Mammary epithelial cell (primary cell): ENCODE measurements around the gene SLC15A5.

ENCODE experiments used
- CTCF ChIP-seq, 2 donors: IDR thresholded peaks in 1 of 2; conservative IDR thresholded peaks in 1 of 2; 2 replicates each; pipeline ENCODE4 v1.5.1; 2011 to 2012; ENCODE audit warnings: inconsistent platforms in 2 of 2, low read length in 2 of 2, mild to moderate bottlenecking in 2 of 2, control low read depth in 1 of 2, low read depth in 1 of 2; ENCODE audit not compliant: insufficient read depth in 1 of 2; ENCODE audit errors: extremely low read depth in 1 of 2
- EZH2 ChIP-seq: IDR thresholded peaks from 2 replicates; pipeline ENCODE4 v1.6.1; 2012; ENCODE audit warnings: low read length, inconsistent platforms, borderline replicate concordance

- no peak for TF ChIP-seq CTCF (conservative IDR thresholded peaks at IDR 0.05 in 1 of 2, IDR thresholded peaks at IDR 0.05 in 1 of 2; ENCODE audit: extremely low read depth in 1 of 2, insufficient read depth in 1 of 2, low read depth in 1 of 2, low read length in 2 of 2)
- no peak for TF ChIP-seq EZH2
Measured at GRCh38 chr12:16154990-16155389, 122.5 kb downstream of the SLC15A5 start.
